Astrocyte of the cerebellum (primary cell): Measurements from ENCODE around the gene RTKN.
"Not testable (repeated sequence)": the region's sequence is repeated elsewhere in the genome, so short reads cannot be mapped to it uniquely, and the experiment has no call there.

ENCODE experiments used
- DNase-seq: peaks from one replicate; pipeline ENCODE4 v3.0.0-alpha.2; 2011; ENCODE audit warnings: low read depth
- H3K4me3 ChIP-seq: 2 replicates; pipeline ENCODE4 v1.5.1; 2011; ENCODE audit warnings: mild to moderate bottlenecking, low read depth, low read length, moderate library complexity
- CTCF ChIP-seq: IDR thresholded peaks from 2 replicates; pipeline ENCODE4 v1.5.1; 2012; ENCODE audit warnings: low read length, low read depth, moderate library complexity, mild to moderate bottlenecking; ENCODE audit errors: missing control alignments
- in situ Hi-C: cut with HindIII; loops from 2 replicates; pipeline ENCODE4 v1.10.0; 2017; ENCODE audit warnings: low sequenced_read_pairs

The RTKN gene

GRCh38 chr2:74471332-74472065 is 29.8 kb upstream of the RTKN start:
- no peak for TF ChIP-seq CTCF
- DNase-seq = no peak

GRCh38 chr2:74470742-74471141 is 29.0 kb upstream of the RTKN start:
- in situ Hi-C loops, H3K4me3 ChIP-seq, DNase-seq: not testable (repeated sequence)

More at GRCh38 chr2:74471332-74472065, 29.8 kb upstream of the RTKN start:
- in situ Hi-C loops = no loop called here
- peak overlapping the region; percentile 70 for H3K4me3 ChIP-seq

GRCh38 chr2:74464406-74464805 is 22.7 kb upstream of the RTKN start:
- H3K4me3 ChIP-seq = peak overlapping the region; percentile 72
- no peak for TF ChIP-seq CTCF
- in situ Hi-C loops = no loop called here
- no peak for DNase-seq

GRCh38 chr2:74462786-74463105 is 21.0 kb upstream of the RTKN start:
- in situ Hi-C loops = no loop called here
- DNase-seq = no peak
- no peak overlapping the region for H3K4me3 ChIP-seq
- TF ChIP-seq CTCF = no peak

- in situ Hi-C loops = no loop called here
- no peak for DNase-seq
- TF ChIP-seq CTCF = no peak
- no peak overlapping the region for H3K4me3 ChIP-seq
Observed at GRCh38 chr2:74462054-74462785, 20.5 kb upstream of the RTKN start.

- no peak for TF ChIP-seq CTCF
- no peak for DNase-seq
- in situ Hi-C loops = no loop called here
- H3K4me3 ChIP-seq = no peak overlapping the region
Observed at GRCh38 chr2:74461187-74462053, 19.7 kb upstream of the RTKN start.

GRCh38 chr2:74460187-74460586 is 18.4 kb upstream of the RTKN start:
- H3K4me3 ChIP-seq, in situ Hi-C loops, DNase-seq: not testable (repeated sequence)

GRCh38 chr2:74459503-74460118 is 17.9 kb upstream of the RTKN start:
- DNase-seq, in situ Hi-C loops: not testable (repeated sequence)
- H3K4me3 ChIP-seq = peak overlapping the region; percentile 62
